GM12892 (cell line): Measurements from ENCODE around the gene LAIR2.

ENCODE experiments used
- DNase-seq: peaks from one replicate; pipeline ENCODE4 v3.0.0; 2011; ENCODE audit not compliant: insufficient read length
- FAIRE-seq: peaks from 2 replicates; lab custom pipeline; 2011; peaks lifted over from hg19 to GRCh38; lab: Jason Lieb, UNC
- POLR2A ChIP-seq: IDR thresholded peaks from 2 replicates; pipeline ENCODE4 v1.6.1; 2011; ENCODE audit warnings: low read depth, low read length, control low read depth
- POLR2AphosphoS5 ChIP-seq: IDR thresholded peaks from 2 replicates; pipeline ENCODE4 v1.6.1; 2011; ENCODE audit warnings: low read depth, low read length, control low read depth
- TAF1 ChIP-seq: IDR thresholded peaks from 2 replicates; pipeline ENCODE4 v1.6.1; 2011; ENCODE audit warnings: low read depth, mild to moderate bottlenecking, control low read depth, low read length, borderline replicate concordance

Gene LAIR2

DNA sequence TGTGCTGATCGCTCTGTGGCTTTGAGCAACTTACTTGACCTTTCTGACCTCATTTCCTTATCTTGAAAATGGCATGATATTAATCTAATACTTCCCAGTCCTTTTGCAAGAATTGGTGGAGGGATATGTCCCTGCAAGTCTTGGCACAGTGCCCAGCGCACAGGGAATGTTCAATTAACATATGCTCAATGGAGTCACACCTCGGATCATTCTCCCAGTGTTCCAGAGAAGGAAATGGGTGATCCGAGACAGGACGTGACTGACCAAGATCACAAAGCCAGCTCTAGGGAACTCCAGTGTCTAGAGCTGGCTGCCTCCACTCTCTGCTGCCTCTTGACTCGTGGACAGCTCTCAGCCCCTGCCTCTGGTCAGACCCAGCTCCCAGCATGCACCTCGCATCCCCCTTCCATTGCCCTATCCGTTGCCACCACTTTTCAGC, 33.1 kb upstream of the LAIR2 start:
- TF ChIP-seq POLR2A (no peak), POLR2AphosphoS5 (no peak), TAF1 (no peak)
- FAIRE-seq, result no peak
- DNase-seq, result no peak

DNA sequence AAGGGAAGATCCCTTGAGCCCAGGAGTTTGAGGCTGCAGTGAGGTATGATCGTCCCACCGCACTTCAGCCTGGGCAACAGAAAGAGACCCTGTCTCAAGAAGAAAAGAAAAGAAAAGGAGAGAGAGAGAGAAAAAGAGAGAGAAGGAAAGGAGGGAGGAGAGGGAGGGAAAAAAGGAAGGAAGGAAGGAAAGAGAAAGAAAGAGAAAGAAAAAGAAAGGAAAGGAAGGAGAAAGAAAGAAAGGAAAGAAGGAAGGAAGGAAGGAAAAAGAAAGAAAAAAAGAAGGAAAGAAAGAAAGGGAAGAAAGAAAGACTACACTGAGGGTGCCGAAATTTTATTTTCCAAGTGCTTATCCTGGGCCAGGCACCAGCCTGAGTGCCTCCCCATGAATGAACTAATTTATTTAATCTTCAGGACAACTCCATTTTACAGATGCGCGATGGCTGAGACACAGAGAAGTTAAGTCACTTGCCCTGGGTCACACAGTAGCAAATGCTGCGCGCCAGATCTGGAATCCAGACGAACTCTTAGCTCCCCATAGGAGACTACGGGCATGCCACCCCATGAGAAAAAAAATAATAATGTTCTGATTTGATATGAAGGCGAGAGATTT, 32.2 kb upstream of the LAIR2 start:
- FAIRE-seq (no peak), DNase-seq (no peak)
- no peak for TF ChIP-seq POLR2A
- TF ChIP-seq TAF1, result no peak
- no peak for TF ChIP-seq POLR2AphosphoS5

DNA sequence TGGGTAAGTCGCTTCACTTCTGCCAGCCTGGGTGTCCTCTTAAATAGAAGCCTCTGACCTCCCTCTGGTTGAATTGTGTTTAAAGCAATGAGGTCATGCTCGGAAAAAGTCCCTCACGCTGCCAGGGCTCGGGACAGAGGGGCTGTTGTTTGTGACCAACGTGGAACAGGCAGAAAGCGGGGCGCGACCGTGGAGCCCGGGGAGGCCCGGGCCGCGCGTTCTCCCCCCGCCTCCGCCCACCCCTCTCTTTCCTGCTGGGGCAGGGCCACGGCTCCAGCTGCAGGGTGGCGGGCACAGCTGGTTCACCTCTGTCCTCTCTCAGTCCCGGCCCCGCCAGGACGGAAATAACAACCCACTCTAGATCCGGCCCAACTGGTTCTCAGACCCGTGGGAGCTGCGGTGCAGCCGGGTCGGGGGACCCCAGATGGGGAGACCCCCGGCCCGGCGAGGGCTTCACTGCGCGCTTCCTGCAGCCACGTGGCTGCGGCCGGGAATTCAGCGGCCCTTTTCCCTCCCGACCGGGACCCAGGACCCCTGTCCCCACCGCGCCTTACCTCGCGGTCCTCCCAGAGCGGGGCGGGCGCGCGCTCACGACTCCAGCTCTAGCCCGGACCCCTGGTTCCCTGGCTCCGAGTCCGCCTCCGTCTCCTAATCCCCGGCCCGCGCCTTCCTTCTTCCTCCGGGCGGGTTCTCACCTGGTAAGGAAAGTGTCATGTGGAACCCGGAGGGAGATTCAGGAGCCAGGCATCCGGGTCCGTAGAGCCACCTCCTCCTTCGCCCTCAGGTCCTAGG, 31.4 kb upstream of the LAIR2 start:
- DNase-seq, result no peak
- no peak for TF ChIP-seq POLR2AphosphoS5
- TF ChIP-seq POLR2A, result no peak
- TF ChIP-seq TAF1, result no peak
- peak; percentile 70 for FAIRE-seq

DNA sequence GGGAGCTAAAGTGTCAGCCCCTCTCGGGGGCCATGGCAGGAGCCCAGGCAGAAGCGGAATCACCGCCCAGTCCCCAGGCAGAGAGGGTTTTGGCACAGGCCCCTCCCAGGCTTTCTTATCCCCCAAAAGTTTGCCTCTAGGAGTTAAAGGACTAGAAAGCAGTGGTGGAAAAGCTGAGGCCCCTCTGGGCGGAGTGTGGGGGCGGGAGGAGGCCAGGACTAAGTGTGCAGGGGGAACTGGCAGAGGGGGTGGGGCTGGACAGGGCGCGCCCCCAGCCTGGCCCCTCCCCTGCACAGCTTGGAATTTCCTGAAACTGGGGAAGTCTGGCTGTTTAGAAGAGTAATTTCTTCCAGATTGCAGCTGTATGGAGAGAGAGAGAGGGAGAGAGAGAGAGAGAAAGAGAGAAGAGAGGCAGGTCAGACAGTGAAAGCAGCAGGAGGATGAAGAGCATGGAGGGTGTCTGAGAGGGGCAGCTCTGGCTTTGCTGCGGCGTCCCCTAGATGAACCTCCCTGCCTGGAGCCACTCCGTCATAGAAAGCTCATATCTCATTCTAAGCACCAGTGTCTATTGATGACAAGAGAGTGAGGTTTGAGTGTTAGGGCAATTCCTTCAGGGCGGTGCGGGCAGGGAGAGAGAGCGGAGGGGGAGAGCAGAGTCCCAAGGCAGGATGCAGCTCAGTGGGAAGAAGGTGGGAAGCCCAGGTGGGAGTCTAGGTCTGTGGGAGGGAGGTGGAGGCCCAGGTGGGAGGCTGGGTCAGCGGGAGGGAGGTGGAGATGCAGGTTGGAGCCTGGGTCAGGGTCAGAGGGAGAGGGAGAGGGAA, 29.4 kb upstream of the LAIR2 start, which contains the start of gene CDC42EP5:
CDC42EP5 (minus strand) TSS at position 226 of the 821 bp plus-strand sequence. CDS start 7,749 bp downstream, outside the sequence.
- DNase-seq (no peak), FAIRE-seq (no peak)
- no peak for TF ChIP-seq POLR2AphosphoS5
- TF ChIP-seq TAF1, result no peak
- no peak for TF ChIP-seq POLR2A

DNA sequence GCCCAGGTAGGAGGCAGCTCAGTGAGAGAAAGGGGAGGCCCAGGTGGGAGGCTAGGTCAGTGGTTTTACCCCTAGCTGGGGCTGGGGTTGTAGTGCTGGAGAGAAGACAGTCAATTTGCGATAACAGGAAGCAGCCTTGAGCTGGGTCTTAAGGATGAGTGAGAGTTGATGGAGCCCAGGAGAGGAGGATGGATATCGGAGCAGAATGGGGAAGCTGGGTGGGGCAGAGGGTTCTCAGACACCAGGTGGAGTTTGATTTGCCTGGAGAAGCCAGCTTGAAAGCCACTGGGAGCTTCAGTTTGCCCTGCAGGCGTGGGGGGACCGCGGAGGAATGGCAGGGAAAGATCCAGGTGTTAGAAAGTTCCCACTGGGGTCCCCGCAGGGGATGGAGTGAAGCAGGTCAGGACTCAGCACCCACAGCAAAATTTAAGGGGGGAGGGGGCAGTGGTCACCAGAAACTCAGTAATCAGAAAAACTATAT, 28.7 kb upstream of the LAIR2 start:
- TF ChIP-seq POLR2A, result no peak
- no peak for TF ChIP-seq POLR2AphosphoS5
- no peak for TF ChIP-seq TAF1
- no peak for FAIRE-seq

DNA sequence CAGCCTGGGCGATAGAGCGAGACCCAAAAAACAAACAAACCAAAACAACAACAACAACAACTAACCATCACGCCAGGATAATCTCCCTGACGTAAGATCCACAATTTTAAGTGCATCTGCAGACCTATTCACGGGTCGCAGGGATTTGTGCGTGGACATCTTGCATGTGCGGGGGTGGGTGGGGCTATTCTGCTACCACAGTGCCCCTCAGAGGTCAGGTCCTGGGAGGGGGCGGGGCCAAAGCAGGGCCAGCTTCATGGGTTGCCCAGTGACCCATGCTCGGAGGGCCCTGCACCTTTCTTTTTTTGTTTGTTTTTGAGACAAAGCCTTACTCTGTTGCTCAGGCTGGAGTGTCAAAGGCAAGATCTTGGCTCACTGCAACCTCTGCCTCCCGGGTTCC, 26.9 kb upstream of the LAIR2 start:
- no peak for TF ChIP-seq TAF1
- no peak for TF ChIP-seq POLR2A
- TF ChIP-seq POLR2AphosphoS5, result no peak
- FAIRE-seq (no peak), DNase-seq (no peak)

More for the DNA sequence above, 28.7 kb upstream of the LAIR2 start:
- no peak for DNase-seq

DNA sequence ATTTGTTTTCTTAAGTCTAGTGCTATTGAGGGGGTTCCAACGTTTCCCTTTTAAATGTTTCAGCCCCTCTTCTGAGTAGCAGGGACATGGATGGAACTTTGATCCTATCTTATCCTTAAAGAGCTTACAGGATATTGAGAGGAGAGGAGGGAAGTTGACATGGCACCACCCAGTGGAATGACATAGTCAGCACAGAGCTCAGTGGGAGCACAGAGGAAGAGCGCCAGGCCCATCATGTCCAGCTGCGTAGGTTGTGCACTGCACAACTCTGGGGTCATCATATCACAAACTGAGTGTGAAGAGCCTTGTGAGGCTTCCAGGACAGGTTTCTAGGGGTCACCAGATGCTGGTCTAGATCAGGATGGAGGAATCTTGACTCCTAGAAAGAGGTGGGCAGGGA, 25.0 kb upstream of the LAIR2 start:
- DNase-seq (no peak), FAIRE-seq (no peak)
- TF ChIP-seq POLR2A (no peak), TAF1 (no peak)

DNA sequence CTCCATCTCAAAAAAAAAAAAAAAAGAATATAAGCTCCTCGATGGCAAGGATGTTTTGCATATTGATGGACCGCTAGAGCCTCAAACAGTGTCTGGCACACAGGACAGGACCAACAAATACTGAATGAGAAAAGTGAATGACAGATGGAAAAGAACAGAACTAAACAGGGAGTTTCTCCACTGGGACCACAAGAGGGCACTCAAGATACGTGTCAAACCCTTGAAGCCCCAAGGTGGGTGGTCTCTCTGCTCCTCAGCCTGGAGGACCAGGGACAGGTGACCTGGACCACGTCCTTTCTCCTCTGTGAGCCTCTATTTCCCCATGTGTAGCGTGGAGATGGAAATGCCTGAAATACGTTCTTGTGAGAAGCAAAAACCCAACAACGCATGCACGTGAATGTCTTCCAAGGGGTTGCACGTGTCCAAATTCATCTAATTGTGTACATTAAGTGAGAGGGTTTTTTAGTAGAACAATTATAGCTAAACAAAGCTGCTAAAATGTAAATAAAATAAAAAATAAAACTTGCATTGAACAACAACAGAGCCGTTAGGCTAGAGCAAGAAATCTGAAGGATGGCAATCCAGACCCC, 23.9 kb upstream of the LAIR2 start:
- TF ChIP-seq POLR2AphosphoS5, result no peak
- FAIRE-seq (peak; percentile 54), DNase-seq (no peak)

DNA sequence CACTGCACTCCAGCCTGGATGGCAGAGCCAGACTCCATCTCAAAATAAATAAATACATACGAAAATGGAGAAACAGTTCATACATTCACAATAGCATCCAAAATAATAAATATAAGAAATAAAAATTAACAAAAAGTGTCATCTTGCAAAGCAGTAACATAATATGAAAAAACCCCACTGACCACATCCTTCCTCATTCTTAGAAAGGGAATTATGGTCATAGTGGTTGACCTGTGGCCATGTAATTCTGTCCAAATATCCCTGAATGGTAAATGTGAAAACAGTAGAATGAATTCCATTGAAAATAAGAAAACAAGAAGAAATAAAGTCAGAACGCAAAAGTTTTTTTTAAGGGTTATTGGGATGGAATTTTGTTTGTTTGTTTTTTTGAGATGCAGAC, 22.6 kb upstream of the LAIR2 start:
- DNase-seq (no peak), FAIRE-seq (no peak)
- TF ChIP-seq POLR2AphosphoS5, result no peak
- no peak for TF ChIP-seq TAF1
- TF ChIP-seq POLR2A, result no peak

DNA sequence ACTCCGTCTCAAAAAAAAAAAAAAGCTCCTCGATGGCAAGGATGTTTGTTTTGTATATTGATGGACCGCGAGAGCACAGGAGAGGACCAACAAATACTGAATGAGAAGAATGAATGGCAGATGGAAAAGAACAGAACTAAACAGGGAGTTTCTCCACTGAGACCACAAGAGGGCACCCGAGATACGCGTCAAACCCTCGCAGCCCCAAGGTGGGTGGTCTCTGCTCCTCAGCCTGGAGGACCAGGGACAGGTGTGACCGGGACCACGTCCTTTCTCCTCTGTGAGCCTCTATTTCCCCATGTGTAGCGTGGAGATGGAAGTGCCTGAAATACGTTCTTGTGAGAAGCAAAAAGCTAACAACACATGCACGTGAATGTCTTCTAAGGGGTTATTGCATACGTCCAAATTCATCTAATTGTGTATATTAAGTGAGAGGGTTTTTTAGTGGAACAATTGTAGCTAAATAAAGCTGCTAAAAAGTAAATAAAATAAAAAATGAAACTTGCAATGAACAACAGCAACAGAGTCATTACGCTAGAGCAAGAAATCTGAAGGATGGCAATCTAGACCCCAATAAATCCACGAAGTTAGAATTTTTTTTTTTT, 21.2 kb upstream of the LAIR2 start:
- TF ChIP-seq TAF1, result no peak
- no peak for TF ChIP-seq POLR2A
- no peak for TF ChIP-seq POLR2AphosphoS5
- peak; percentile 73 for FAIRE-seq
- no peak for DNase-seq
